Left ventricle myocardium inferior (tissue), 1 donor: ENCODE data around the gene TEC. TPM values are rescaled to one million over a fixed set of nuclear protein-coding genes. Genes with fewer than 3 reads are reported as not detected.

Source experiments
- DNase-seq: peaks from one replicate; pipeline ENCODE4 v3.0.0-alpha.2; 2020
- H3K27ac ChIP-seq: fragments of 200-600 bp; replicated peaks from 2 replicates; pipeline ENCODE4 v1.8.0; 2021
- H3K27me3 ChIP-seq: fragments of 200-600 bp; 2 replicates; pipeline ENCODE4 v1.8.0; 2021; ENCODE audit warnings: low read depth
- H3K36me3 ChIP-seq: fragments of 200-600 bp; 2 replicates; pipeline ENCODE4 v1.8.0; 2021
- H3K4me1 ChIP-seq: fragments of 200-600 bp; 2 replicates; pipeline ENCODE4 v1.8.0; 2021
- H3K4me3 ChIP-seq: fragments of 200-600 bp; 2 replicates; pipeline ENCODE4 v1.8.0; 2021; ENCODE audit warnings: mild to moderate bottlenecking, moderate library complexity
- H3K9me3 ChIP-seq: fragments of 200-600 bp; replicated peaks from 2 replicates; pipeline ENCODE4 v1.8.0; 2021
- CTCF ChIP-seq: fragments of 200-600 bp; IDR thresholded peaks from 2 replicates; pipeline ENCODE4 v1.8.0; 2021; ENCODE audit warnings: antibody characterized with exemption, mild to moderate bottlenecking, borderline replicate concordance
- intact Hi-C: fragments of 100-400 bp; cut with micrococcal nuclease; formaldehyde crosslinking; loops from one replicate; pipeline ENCODE4 v1.11.0; 2022
- total RNA-seq: library from RNA; stranded (reverse); fragmentation: NEBNext Ultra II Directional; extraction: Animal tissue kit (Norgen Biotek cat#: 25700); gene quantifications from one replicate; pipeline ENCODE4 v1.2.1, GENCODE V29; 2021
- donor health status: DM: no; HTN: yes; CAD: no; lungs with severe emphysema.

Gene TEC
- total RNA-seq, 1 donor from 2014 or later = 1.9 TPM

- H3K36me3 ChIP-seq = no peaks in the 10 kb centered on the region
- intact Hi-C loops = no loop called here
- H3K4me3 ChIP-seq = no peak overlapping the region
- no peak for DNase-seq
- TF ChIP-seq CTCF = no peak
- H3K4me1 ChIP-seq = peaks cover 10% of the 10 kb centered on the region
- H3K27ac ChIP-seq = no peak overlapping the region
- no peaks in the 10 kb centered on the region for H3K27me3 ChIP-seq
- H3K9me3 ChIP-seq = peaks cover 3% of the 10 kb centered on the region
Observed at GRCh38 chr4:48241731-48242130, 27.9 kb downstream of the TEC start.

- Histone ChIP-seq H3K4me3 (no peak overlapping the region), H3K27ac (no peak overlapping the region), H3K4me1 (peaks cover 10% of the 10 kb centered on the region), H3K27me3 (no peaks in the 10 kb centered on the region), H3K9me3 (no peaks in the 10 kb centered on the region), H3K36me3 (no peaks in the 10 kb centered on the region)
- intact Hi-C loops = no loop called here
- no peak for TF ChIP-seq CTCF
- DNase-seq = no peak
Observed at GRCh38 chr4:48237996-48238645, 31.5 kb downstream of the TEC start.

- H3K4me1 ChIP-seq = peaks cover 10% of the 10 kb centered on the region
- intact Hi-C loops = no loop called here
- H3K36me3 ChIP-seq = no peaks in the 10 kb centered on the region
- DNase-seq = no peak
- H3K27me3 ChIP-seq = no peaks in the 10 kb centered on the region
- no peaks in the 10 kb centered on the region for H3K9me3 ChIP-seq
- no peak overlapping the region for H3K4me3 ChIP-seq
- H3K27ac ChIP-seq = no peak overlapping the region
- no peak for TF ChIP-seq CTCF
Observed at GRCh38 chr4:48235050-48235449, 34.6 kb downstream of the TEC start.

GRCh38 chr4:48234575-48234974 is 35.1 kb downstream of the TEC start:
- intact Hi-C loops = no loop called here
- Histone ChIP-seq H3K9me3 (no peaks in the 10 kb centered on the region), H3K4me3 (no peak overlapping the region), H3K27me3 (no peaks in the 10 kb centered on the region), H3K36me3 (no peaks in the 10 kb centered on the region), H3K27ac (no peak overlapping the region), H3K4me1 (peaks cover 10% of the 10 kb centered on the region)
- DNase-seq = no peak
- TF ChIP-seq CTCF = no peak

- intact Hi-C loops = no loop called here
- Histone ChIP-seq H3K4me1 (no peaks in the 10 kb centered on the region), H3K27ac (no peak overlapping the region), H3K4me3 (no peak overlapping the region), H3K27me3 (no peaks in the 10 kb centered on the region), H3K36me3 (no peaks in the 10 kb centered on the region), H3K9me3 (no peaks in the 10 kb centered on the region)
- TF ChIP-seq CTCF = no peak
- DNase-seq = no peak
Observed at GRCh38 chr4:48228949-48229348, 40.7 kb downstream of the TEC start.
